Adipocyte (in vitro differentiated cells): ENCODE measurements around the gene WNT3.

Source experiments
- DNase-seq: peaks from one replicate; pipeline ENCODE4 v3.0.0-alpha.2; 2015; ENCODE audit warnings: low read depth
- H3K27me3 ChIP-seq: replicated peaks from 2 replicates; pipeline ENCODE4 v1.7.0; 2013; ENCODE audit warnings: mild to moderate bottlenecking, low read length, moderate library complexity; ENCODE audit not compliant: control insufficient read depth, insufficient read depth
- H3K36me3 ChIP-seq: 2 replicates; pipeline ENCODE4 v1.7.0; 2013; ENCODE audit warnings: low read length, mild to moderate bottlenecking, moderate library complexity; ENCODE audit not compliant: control insufficient read depth, insufficient read depth, severe bottlenecking
- H3K4me1 ChIP-seq: 2 replicates; pipeline ENCODE4 v1.7.0; 2013; ENCODE audit warnings: mild to moderate bottlenecking, low read length, moderate library complexity; ENCODE audit not compliant: control insufficient read depth, insufficient read depth
- H3K4me3 ChIP-seq: 2 replicates; pipeline ENCODE4 v1.7.0; 2013; ENCODE audit warnings: mild to moderate bottlenecking, low read length, moderate library complexity
- H3K9ac ChIP-seq: 2 replicates; pipeline ENCODE4 v1.7.0; 2013; ENCODE audit warnings: mild to moderate bottlenecking, low read length, moderate library complexity
- H3K9me3 ChIP-seq: 2 replicates; pipeline ENCODE4 v1.7.0; 2013; ENCODE audit warnings: mild to moderate bottlenecking, low read length, moderate library complexity; ENCODE audit not compliant: control insufficient read depth

Gene WNT3

DNA sequence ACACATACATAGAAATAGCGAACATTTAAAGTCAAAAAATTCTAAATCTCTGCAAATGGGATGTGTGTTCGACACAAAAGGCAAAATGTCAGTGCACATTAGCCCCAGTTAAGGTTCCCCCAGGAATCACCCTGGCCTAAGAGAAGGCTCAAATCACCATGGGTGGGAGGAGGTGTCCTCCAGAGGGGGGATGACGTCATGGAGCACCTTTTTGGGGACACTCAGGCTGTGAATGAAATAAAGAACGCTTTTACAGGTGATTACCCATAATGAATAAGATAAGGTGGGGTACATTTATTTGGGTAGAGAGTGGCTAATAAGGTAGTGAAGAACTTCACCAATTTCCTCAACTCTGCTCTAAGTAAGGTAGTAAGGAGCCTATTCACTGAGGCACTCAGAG lies 26.4 kb downstream of the WNT3 start:
- no peak for DNase-seq
- peaks cover 57% of the 10 kb centered on the region for H3K27me3 ChIP-seq
- peaks cover 8% of the 10 kb centered on the region for H3K9me3 ChIP-seq
- no peaks in the 10 kb centered on the region for H3K4me1 ChIP-seq
- H3K4me3 ChIP-seq: no peak overlapping the region
- no peak overlapping the region for H3K9ac ChIP-seq
- H3K36me3 ChIP-seq: no peaks in the 10 kb centered on the region

- Histone ChIP-seq H3K4me1 (no peaks in the 10 kb centered on the region), H3K36me3 (no peaks in the 10 kb centered on the region), H3K9ac (no peak overlapping the region), H3K9me3 (peaks cover 8% of the 10 kb centered on the region), H3K4me3 (no peak overlapping the region), H3K27me3 (peaks cover 52% of the 10 kb centered on the region)
- DNase-seq: no peak
Measured at GRCh38 chr17:46791531-46791930, 27.0 kb downstream of the WNT3 start.

- Histone ChIP-seq H3K9ac (no peak overlapping the region), H3K9me3 (peaks cover 8% of the 10 kb centered on the region), H3K4me1 (no peaks in the 10 kb centered on the region), H3K4me3 (no peak overlapping the region), H3K36me3 (no peaks in the 10 kb centered on the region), H3K27me3 (peaks cover 42% of the 10 kb centered on the region)
- DNase-seq: no peak
Measured at GRCh38 chr17:46790216-46790615, 28.3 kb downstream of the WNT3 start.

- Histone ChIP-seq H3K4me1 (no peaks in the 10 kb centered on the region), H3K9ac (no peak overlapping the region), H3K4me3 (no peak overlapping the region), H3K36me3 (no peaks in the 10 kb centered on the region), H3K27me3 (peaks cover 41% of the 10 kb centered on the region), H3K9me3 (peaks cover 8% of the 10 kb centered on the region)
- no peak for DNase-seq
Measured at GRCh38 chr17:46789610-46790009, 28.9 kb downstream of the WNT3 start.

DNA sequence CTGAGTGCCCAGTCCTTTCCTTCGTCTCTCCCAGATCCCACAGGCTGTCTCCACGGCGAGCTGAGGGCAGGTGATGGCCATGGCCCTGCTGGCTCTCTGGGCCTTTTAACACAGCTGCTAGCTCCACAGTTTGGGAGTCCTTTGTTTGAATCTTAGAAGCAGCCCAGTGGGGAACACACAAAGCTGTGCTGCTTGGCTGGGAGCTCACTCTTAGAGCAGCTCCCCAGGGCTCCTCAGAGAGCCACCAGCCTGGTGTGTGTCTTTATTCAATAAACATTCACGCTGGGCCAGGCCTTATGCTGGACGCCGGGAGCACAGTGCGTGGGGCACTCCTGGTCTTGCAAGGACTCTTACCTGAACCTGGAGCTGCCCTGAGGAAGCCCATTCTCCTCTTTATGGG lies 29.7 kb downstream of the WNT3 start:
- Histone ChIP-seq H3K36me3 (no peaks in the 10 kb centered on the region), H3K9me3 (peaks cover 8% of the 10 kb centered on the region), H3K4me3 (no peak overlapping the region), H3K9ac (no peak overlapping the region), H3K4me1 (no peaks in the 10 kb centered on the region), H3K27me3 (peaks cover 39% of the 10 kb centered on the region)
- no peak for DNase-seq

- Histone ChIP-seq H3K4me3 (no peak overlapping the region), H3K36me3 (no peaks in the 10 kb centered on the region), H3K9ac (no peak overlapping the region), H3K27me3 (peaks cover 35% of the 10 kb centered on the region), H3K9me3 (peaks cover 8% of the 10 kb centered on the region), H3K4me1 (no peaks in the 10 kb centered on the region)
- no peak for DNase-seq
Measured at GRCh38 chr17:46788300-46788699, 30.2 kb downstream of the WNT3 start.

- DNase-seq: no peak
- no peaks in the 10 kb centered on the region for H3K4me1 ChIP-seq
Measured at GRCh38 chr17:46787478-46787877, 31.0 kb downstream of the WNT3 start.

DNA sequence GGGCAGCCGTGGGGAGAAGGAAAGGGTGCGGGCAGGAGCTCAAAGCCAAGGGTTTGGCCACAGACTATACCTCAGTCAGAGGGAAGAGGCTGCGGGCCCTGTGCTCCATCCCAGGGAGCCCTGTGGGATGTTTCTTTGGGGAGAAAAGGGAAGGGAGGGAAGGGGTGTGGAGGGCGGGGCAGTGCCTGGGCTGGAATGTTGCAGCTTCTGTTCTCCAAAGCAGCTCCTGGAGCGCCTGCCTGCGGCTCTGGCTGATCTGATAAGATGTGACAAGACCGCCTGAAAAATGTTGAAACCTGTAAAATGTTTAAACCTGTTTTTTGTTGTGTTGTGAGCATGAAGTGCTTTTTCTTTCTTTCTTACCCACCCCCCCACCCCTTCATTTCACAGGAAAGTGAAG lies 32.8 kb downstream of the WNT3 start:
- peak; percentile 34 for DNase-seq
- Histone ChIP-seq H3K4me1 (no peaks in the 10 kb centered on the region), H3K9ac (no peak overlapping the region)

More at GRCh38 chr17:46787478-46787877, 31.0 kb downstream of the WNT3 start:
- Histone ChIP-seq H3K27me3 (peaks cover 37% of the 10 kb centered on the region), H3K9ac (no peak overlapping the region), H3K9me3 (peaks cover 8% of the 10 kb centered on the region), H3K4me3 (no peak overlapping the region), H3K36me3 (no peaks in the 10 kb centered on the region)

GRCh38 chr17:46783031-46783593 lies 35.4 kb downstream of the WNT3 start:
- no peaks in the 10 kb centered on the region for H3K36me3 ChIP-seq
- H3K27me3 ChIP-seq: peaks cover 11% of the 10 kb centered on the region
- no peaks in the 10 kb centered on the region for H3K9me3 ChIP-seq
- DNase-seq: no peak
- H3K4me1 ChIP-seq: no peaks in the 10 kb centered on the region
- no peak overlapping the region for H3K9ac ChIP-seq
- no peak overlapping the region for H3K4me3 ChIP-seq

More for the DNA sequence above, 32.8 kb downstream of the WNT3 start:
- Histone ChIP-seq H3K36me3 (no peaks in the 10 kb centered on the region), H3K27me3 (peaks cover 28% of the 10 kb centered on the region), H3K4me3 (no peak overlapping the region), H3K9me3 (peaks cover 8% of the 10 kb centered on the region)

DNA sequence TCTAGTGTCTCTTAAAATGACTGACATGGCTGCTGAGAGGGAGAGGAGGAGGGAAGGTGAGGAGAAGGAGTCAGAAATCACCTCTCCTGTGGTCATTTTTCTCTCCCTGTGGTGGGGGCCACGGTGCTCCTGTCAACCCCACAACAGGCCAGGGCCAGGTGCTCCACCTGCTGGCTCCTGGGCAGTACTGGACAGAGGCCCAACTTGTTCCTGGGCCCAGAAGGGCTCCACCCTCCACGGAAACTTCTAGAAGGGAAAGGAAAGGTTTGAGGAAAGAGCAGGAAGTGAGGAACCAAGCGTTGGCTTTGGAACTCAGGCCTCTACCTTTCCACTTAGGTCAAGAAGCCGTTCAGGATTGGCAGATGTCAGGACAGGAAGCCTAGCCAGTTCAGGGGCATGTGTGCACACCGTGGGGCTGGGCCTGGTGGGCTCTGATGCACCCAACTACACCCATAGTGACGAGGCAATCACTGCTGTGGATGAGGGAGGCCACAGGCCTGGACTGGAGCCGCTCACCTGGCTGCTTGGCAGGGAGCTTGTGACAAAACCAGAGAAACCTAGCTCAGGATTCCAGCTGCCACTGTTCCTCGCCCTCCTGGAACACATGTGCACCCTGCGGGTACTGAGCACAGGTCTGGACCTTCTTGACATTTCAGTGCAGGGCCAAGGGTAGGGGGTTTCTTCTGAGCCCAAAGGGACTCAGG lies 36.1 kb downstream of the WNT3 start:
- H3K36me3 ChIP-seq: no peaks in the 10 kb centered on the region
- no peak for DNase-seq
- no peaks in the 10 kb centered on the region for H3K9me3 ChIP-seq
- H3K27me3 ChIP-seq: peaks cover 16% of the 10 kb centered on the region
- H3K4me3 ChIP-seq: no peak overlapping the region
- no peaks in the 10 kb centered on the region for H3K4me1 ChIP-seq
- H3K9ac ChIP-seq: no peak overlapping the region

GRCh38 chr17:46780003-46780373 lies 38.5 kb downstream of the WNT3 start:
- Histone ChIP-seq H3K36me3 (no peaks in the 10 kb centered on the region), H3K4me1 (no peaks in the 10 kb centered on the region), H3K4me3 (no peak overlapping the region), H3K27me3 (peaks cover 13% of the 10 kb centered on the region), H3K9me3 (no peaks in the 10 kb centered on the region), H3K9ac (no peak overlapping the region)
- DNase-seq: no peak
